ENCODE data around the gene IGHMBP2.
A peak's percentile ranks its signal among the peaks of the same experiment; 100 is the strongest.
"Not testable (repeated sequence)": the region's sequence is repeated elsewhere in the genome, so short reads cannot be mapped to it uniquely, and the experiment has no call there.

The IGHMBP2 gene

DNA sequence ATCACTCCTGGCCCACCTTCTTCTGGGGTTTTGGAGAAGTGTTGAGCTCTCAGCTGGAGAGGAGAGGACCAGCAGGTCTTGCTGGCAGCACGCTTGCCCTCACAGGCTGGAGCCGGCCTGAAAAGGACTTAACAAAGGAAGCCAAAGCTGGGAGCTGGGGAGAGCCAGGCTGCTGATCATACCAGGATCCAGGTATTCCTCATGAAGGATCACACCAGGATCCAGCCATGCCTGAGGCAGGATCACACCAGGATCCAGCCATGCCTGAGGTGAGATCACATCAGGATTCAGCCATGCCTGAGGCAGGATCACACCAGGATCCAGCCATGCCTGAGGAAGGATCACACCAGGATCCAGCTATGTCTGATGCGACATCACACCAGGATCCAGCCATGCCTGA is 60.1 kb downstream of the IGHMBP2 start:
- no peak for DNase-seq

GRCh38 chr11:68965901-68966853 is 62.5 kb downstream of the IGHMBP2 start:
- DNase-seq = no peak

- no peak for DNase-seq
These were observed 63.4 kb downstream of the IGHMBP2 start for GRCh38 chr11:68966894-68967780.

GRCh38 chr11:68968306-68969250 is 64.9 kb downstream of the IGHMBP2 start:
- no peak for DNase-seq

DNA sequence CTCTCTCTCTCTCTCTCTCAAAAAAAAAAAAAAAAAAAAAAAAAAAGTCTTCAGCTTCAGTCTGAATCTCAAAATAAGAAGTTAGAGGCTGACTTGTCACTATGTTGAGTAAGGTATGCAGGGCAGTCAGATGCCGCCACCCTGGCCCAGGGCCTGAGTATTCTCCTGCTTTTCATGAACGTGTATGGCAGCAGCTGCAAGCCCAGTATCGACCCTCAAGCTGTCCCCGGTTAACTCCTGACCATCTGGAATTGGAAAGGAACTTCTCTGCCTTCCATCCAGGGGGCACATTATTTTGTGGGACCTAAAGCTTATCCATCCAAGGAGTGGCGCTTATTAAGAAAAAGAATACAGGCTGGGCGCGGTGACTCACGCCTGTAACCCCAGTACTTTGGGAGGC is 65.7 kb downstream of the IGHMBP2 start:
- DNase-seq = no peak

- no peak for DNase-seq
These were observed 67.4 kb downstream of the IGHMBP2 start for GRCh38 chr11:68970921-68971636.

- DNase-seq = no peak
These were observed 69.5 kb downstream of the IGHMBP2 start for GRCh38 chr11:68973219-68973618.

- DNase-seq = not testable (repeated sequence)
These were observed 70.0 kb downstream of the IGHMBP2 start for GRCh38 chr11:68973706-68974105.

GRCh38 chr11:68974421-68975194 is 70.9 kb downstream of the IGHMBP2 start:
- DNase-seq = no peak

GRCh38 chr11:68976095-68976494 is 72.4 kb downstream of the IGHMBP2 start:
- DNase-seq = no peak

DNA sequence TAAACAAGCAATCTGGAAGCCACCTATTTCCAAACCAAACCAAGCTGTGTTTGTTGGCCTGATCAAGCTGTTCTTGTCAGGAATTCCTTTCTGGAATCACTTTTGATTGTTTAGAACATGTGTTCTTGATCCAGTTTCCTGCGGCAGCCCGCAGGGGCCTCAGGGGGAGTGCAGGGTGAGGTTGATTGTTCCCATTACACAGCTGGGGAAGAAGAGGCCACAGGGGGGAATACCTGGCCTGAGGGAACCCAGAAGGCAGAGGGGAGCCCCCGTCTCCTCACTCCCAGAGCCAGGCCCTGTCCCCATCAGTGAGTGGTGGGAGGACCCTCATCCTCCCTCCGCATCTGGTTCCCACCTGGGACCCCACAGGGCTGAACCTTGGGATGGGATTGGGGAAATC is 72.9 kb downstream of the IGHMBP2 start:
- peak; percentile 59 for DNase-seq

DNA sequence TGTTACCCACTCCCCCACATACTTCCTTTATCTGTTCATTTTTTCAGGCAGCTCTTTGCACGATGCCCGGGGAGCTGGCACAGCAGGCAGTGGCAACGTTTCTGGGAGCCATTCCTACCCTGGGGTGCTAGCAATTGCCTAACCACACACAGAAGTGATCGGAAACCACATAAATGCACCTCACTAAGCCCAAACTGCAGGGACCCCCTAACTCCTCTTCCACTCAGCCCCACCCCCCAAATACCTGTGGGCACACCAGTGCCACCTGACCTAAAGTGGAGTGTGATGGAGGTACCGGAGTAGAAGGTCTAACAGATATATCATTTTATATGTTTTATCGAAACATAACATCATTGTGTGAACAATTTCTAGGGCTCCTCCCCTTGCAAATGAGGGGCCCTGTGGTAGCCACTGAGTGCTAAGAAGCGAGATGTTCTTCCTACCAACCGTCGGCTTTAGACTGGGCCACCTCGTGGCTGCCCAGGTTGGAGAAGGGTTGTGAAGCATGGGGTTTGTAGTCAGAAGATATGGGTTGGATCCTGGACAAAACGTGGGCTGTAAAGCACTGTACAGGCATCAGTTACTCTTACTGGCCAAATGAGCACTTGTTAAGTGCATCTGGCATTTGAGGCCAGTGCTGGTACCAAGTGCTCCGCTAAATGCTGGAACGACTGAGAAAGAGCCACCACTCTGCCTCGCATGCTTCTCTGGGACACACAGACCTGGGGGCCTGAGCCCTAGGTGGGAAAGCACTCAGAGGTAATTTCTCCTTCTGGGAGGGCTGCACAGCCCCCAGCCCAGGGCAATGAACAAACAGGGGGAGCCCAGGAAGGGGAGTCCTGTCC is 74.3 kb downstream of the IGHMBP2 start:
- DNase-seq = no peak

DNA sequence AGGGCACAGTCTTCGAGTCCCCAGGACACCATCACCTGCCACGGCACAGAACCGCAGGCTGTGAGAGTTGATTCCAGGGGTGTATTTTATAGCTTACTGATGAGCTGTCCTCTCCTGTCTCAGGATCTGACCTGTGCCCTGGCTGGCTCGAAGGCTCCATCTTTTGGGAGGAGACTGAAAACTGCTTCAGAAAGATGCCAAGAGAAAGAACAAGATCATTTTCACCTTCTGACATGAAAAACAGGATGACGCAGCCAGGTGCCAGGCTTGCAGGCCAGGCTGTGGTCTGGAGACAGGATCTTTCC is 74.9 kb downstream of the IGHMBP2 start:
- DNase-seq = no peak

DNA sequence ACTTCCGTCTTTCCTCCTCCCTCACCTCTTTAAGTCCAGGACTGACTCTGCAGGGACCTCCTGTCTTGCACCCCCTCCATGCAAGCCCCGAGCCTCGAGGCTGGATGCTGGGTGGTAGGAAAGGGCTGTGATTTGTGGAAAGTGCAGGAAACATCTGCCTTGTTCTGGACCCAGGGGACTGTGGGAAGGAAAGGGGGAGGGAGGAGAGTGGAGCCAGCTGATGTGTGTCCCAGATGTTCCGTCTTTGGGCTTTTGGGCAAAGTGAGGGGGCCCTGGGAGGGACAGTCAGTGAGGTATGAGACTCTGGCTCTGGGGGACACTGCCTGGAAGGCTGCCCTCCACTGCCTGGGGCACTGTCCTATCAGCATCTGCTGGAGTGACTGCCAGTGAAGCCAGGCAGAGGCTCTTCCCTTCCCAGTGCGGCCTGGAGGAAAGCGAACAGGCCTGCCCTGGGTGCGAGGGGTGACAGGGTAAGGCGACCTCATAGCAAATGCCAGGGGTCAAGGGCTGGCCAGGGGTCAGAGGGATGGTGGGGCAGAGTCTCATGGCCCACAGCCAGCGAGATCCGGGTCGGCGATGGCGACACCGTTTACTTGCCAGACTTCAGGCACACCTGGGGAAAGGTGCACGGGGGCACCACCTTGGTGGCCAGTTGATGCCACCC is 75.4 kb downstream of the IGHMBP2 start:
- DNase-seq = peak; percentile 44

GRCh38 chr11:68979931-68980775 is 76.5 kb downstream of the IGHMBP2 start:
- DNase-seq = no peak

GRCh38 chr11:68980776-68981065 is 77.0 kb downstream of the IGHMBP2 start, which contains the start of gene MRGPRD:
MRGPRD (minus strand) TSS chr11:68980986; CDS start chr11:68980986, 0 bp downstream.
- DNase-seq = no peak

DNA sequence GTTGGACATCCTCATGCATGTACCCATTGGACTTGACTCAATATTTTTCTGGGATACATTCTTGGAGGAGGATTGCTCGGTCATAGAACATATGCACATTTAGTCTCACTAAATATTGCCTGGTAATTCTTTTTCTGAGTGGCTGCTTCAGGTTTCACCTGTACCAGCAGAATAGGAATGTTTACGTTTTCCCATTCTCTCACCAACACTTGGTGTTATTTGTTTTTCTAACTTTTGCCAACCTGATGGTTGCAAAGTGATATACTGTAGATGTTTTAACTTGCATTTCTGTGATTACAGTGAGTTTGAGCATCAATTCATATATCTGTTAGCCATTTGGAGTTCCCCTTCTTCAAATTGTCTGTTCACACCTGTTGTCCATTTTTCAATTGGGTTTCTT is 78.4 kb downstream of the IGHMBP2 start:
- DNase-seq = no peak

GRCh38 chr11:68983801-68984200 is 80.1 kb downstream of the IGHMBP2 start:
- no peak for DNase-seq

DNA sequence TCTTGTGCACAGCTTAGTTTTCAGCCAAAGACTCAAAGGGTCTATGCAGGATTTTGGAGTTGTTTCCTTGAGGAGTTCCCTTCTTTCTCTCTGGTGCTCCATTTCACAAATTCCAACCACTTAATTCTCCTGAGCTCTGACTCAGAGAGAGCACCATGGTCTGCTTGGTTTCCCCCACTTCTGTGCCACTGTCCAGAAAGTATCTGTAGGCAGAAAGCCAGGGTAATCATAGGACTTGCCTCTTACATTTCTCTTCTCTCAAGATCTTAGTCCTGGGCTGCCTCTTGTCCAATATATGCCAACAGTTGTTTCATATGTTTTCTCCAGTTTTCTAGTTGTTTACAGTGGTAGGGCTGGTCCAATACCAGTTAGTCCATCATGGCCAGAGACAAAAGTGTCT is 83.5 kb downstream of the IGHMBP2 start:
- no peak for DNase-seq
